Trophoblast cell (in vitro differentiated cells and primary cell): ENCODE data around the gene RASSF1.

Source experiments
- DNase-seq, 2 donors: peaks; one replicate each; pipeline ENCODE4 v3.0.0-alpha.2; 2016
- H2AFZ ChIP-seq: 2 replicates; pipeline ENCODE4 v1.6.1; 2013; ENCODE audit warnings: low read length, moderate library complexity, mild to moderate bottlenecking; ENCODE audit not compliant: insufficient read depth, poor library complexity
- H2AK5ac ChIP-seq: 2 replicates; pipeline ENCODE4 v1.6.1; 2013; ENCODE audit warnings: mild to moderate bottlenecking, low read length
- H2BK120ac ChIP-seq: 2 replicates; pipeline ENCODE4 v1.6.1; 2013; ENCODE audit warnings: low read length, mild to moderate bottlenecking, moderate library complexity; ENCODE audit not compliant: insufficient read depth, poor library complexity
- H2BK12ac ChIP-seq: 2 replicates; pipeline ENCODE4 v1.6.1; 2013; ENCODE audit warnings: mild to moderate bottlenecking, low read length, moderate library complexity
- H2BK5ac ChIP-seq: 2 replicates; pipeline ENCODE4 v1.6.1; 2013; ENCODE audit warnings: low read length, low read depth, moderate library complexity, mild to moderate bottlenecking; ENCODE audit not compliant: poor library complexity
- H3K14ac ChIP-seq: 2 replicates; pipeline ENCODE4 v1.6.1; 2013; ENCODE audit warnings: mild to moderate bottlenecking, low read length
- H3K18ac ChIP-seq: 2 replicates; pipeline ENCODE4 v1.6.1; 2013; ENCODE audit warnings: mild to moderate bottlenecking, low read length
- H3K23ac ChIP-seq: 2 replicates; pipeline ENCODE4 v1.6.1; 2013; ENCODE audit warnings: low read length
- H3K27ac ChIP-seq: 2 replicates; pipeline ENCODE4 v1.5.1; 2013; ENCODE audit warnings: low read depth, mild to moderate bottlenecking, inconsistent platforms, low read length, moderate library complexity
- H3K27me3 ChIP-seq: 2 replicates; pipeline ENCODE4 v1.6.1; 2013; ENCODE audit warnings: inconsistent platforms, mild to moderate bottlenecking, low read length, moderate library complexity; ENCODE audit not compliant: insufficient read depth
- H3K36me3 ChIP-seq, 2 experiments: 1 replicate in 1 of 2; 2 replicates in 1 of 2; pipeline ENCODE4 v1.6.1; 2013; ENCODE audit warnings: low read length in 2 of 2, mild to moderate bottlenecking in 2 of 2, moderate library complexity in 1 of 2; ENCODE audit not compliant: insufficient read depth in 2 of 2, control insufficient read depth in 1 of 2
- H3K4ac ChIP-seq: 2 replicates; pipeline ENCODE4 v1.6.1; 2013; ENCODE audit warnings: low read depth, mild to moderate bottlenecking, low read length, moderate library complexity
- H3K4me1 ChIP-seq, 2 experiments: 1 replicate in 1 of 2; 2 replicates in 1 of 2; pipeline ENCODE4 v1.6.1; 2013; ENCODE audit warnings: low read length in 2 of 2, mild to moderate bottlenecking in 2 of 2, moderate library complexity in 1 of 2; ENCODE audit not compliant: insufficient read depth in 2 of 2, control insufficient read depth in 1 of 2
- H3K4me2 ChIP-seq: 2 replicates; pipeline ENCODE4 v1.6.1; 2013; ENCODE audit warnings: inconsistent platforms, mild to moderate bottlenecking, low read length, moderate library complexity
- H3K4me3 ChIP-seq: 2 replicates; pipeline ENCODE4 v1.5.1; 2013; ENCODE audit warnings: mild to moderate bottlenecking, low read depth, low read length, inconsistent platforms
- H3K79me1 ChIP-seq: one replicate; pipeline ENCODE4 v1.6.1; 2013; ENCODE audit warnings: low read length
- H3K79me2 ChIP-seq: 2 replicates; pipeline ENCODE4 v1.6.1; 2013; ENCODE audit warnings: low read length, mild to moderate bottlenecking; ENCODE audit not compliant: control insufficient read depth, insufficient read depth, poor library complexity
- H3K9ac ChIP-seq: 2 replicates; pipeline ENCODE4 v1.6.1; 2013; ENCODE audit warnings: mild to moderate bottlenecking, low read length
- H3K9me3 ChIP-seq: 2 replicates; pipeline ENCODE4 v1.6.1; 2013; ENCODE audit warnings: low read depth, mild to moderate bottlenecking, control low read depth, inconsistent platforms, low read length; ENCODE audit not compliant: insufficient read depth
- H4K12ac ChIP-seq: 2 replicates; pipeline ENCODE4 v1.6.1; 2013; ENCODE audit warnings: low read depth, mild to moderate bottlenecking, low read length, moderate library complexity
- H4K8ac ChIP-seq: 2 replicates; pipeline ENCODE4 v1.6.1; 2013; ENCODE audit warnings: low read depth, mild to moderate bottlenecking, low read length, moderate library complexity
- H4K91ac ChIP-seq: one replicate; pipeline ENCODE4 v1.6.1; 2013; ENCODE audit warnings: low read depth, mild to moderate bottlenecking, low read length, moderate library complexity
- WGBS: extraction: QIAGEN DNeasy Blood & Tissue Kit; methylation state at CpG from one replicate; pipeline ENCODE4 v1.1.7; 2013; ENCODE audit warnings: missing lambda C conversion rate; ENCODE audit not compliant: insufficient read length, insufficient coverage; ENCODE audit errors: extremely low coverage; 5-methylcytosine and 5-hydroxymethylcytosine counted together

The RASSF1 gene

GRCh38 chr3:50340147-50340447, 539 bp downstream of the RASSF1 start:
- Histone ChIP-seq H4K12ac (no peak overlapping the region), H2BK5ac (no peak overlapping the region), H3K23ac (no peak overlapping the region), H3K4ac (no peak overlapping the region), H2AFZ (no peak overlapping the region), H3K4me2 (no peak overlapping the region), H2AK5ac (no peak overlapping the region), H3K9me3 (peaks cover 6% of the 10 kb centered on the region), H3K14ac (no peak overlapping the region), H3K4me3 (no peak overlapping the region), H3K18ac (no peak overlapping the region), H3K4me1 (peaks cover 19 to 23% of the 10 kb centered on the region in 2 experiments), H3K27ac (no peak overlapping the region), H3K36me3 (peaks cover 0 to 3% of the 10 kb centered on the region in 2 experiments), H3K79me1 (peaks cover 12% of the 10 kb centered on the region), H2BK12ac (no peak overlapping the region), H3K79me2 (peaks cover 16% of the 10 kb centered on the region), H3K9ac (no peak overlapping the region), H2BK120ac (no peak overlapping the region), H3K27me3 (peaks cover 29% of the 10 kb centered on the region), H4K8ac (no peak overlapping the region), H4K91ac (no peak overlapping the region)
- no CpG with 5 or more reads among the region's 9 CpGs for WGBS
- no peak for DNase-seq

- Histone ChIP-seq H2BK12ac (no peak overlapping the region), H3K27ac (no peak overlapping the region), H3K14ac (no peak overlapping the region), H3K79me2 (peaks cover 16% of the 10 kb centered on the region), H3K4ac (no peak overlapping the region), H3K79me1 (peaks cover 12% of the 10 kb centered on the region), H3K9ac (no peak overlapping the region), H3K18ac (no peak overlapping the region), H3K4me1 (peaks cover 19 to 23% of the 10 kb centered on the region in 2 experiments), H4K91ac (no peak overlapping the region), H2BK5ac (no peak overlapping the region), H3K23ac (no peak overlapping the region), H3K4me3 (no peak overlapping the region), H3K36me3 (peaks cover 0 to 5% of the 10 kb centered on the region in 2 experiments), H4K12ac (no peak overlapping the region), H4K8ac (no peak overlapping the region), H3K9me3 (peaks cover 6% of the 10 kb centered on the region), H3K4me2 (no peak overlapping the region), H3K27me3 (peaks cover 27% of the 10 kb centered on the region), H2AFZ (no peak overlapping the region), H2AK5ac (no peak overlapping the region), H2BK120ac (no peak overlapping the region)
- no CpG with 5 or more reads among the region's 14 CpGs for WGBS
- DNase-seq, result no peak
Measured at GRCh38 chr3:50339485-50340146, 1.0 kb downstream of the RASSF1 start.

GRCh38 chr3:50338965-50339364, 1.7 kb downstream of the RASSF1 start:
- Histone ChIP-seq H4K12ac (no peak overlapping the region), H3K4ac (no peak overlapping the region), H2BK5ac (no peak overlapping the region), H3K27ac (no peak overlapping the region), H2AFZ (no peak overlapping the region), H4K91ac (no peak overlapping the region), H4K8ac (no peak overlapping the region), H3K4me3 (no peak overlapping the region), H3K79me1 (peaks cover 12% of the 10 kb centered on the region), H3K4me2 (no peak overlapping the region), H2BK120ac (no peak overlapping the region), H3K36me3 (peaks cover 5 to 9% of the 10 kb centered on the region in 2 experiments), H3K23ac (no peak overlapping the region), H3K9ac (no peak overlapping the region), H3K18ac (no peak overlapping the region), H2BK12ac (no peak overlapping the region), H3K4me1 (peaks cover 20 to 23% of the 10 kb centered on the region in 2 experiments), H3K79me2 (peaks cover 19% of the 10 kb centered on the region), H3K27me3 (peaks cover 27% of the 10 kb centered on the region), H2AK5ac (no peak overlapping the region), H3K14ac (no peak overlapping the region), H3K9me3 (peaks cover 6% of the 10 kb centered on the region)
- no CpG with 5 or more reads among the region's 5 CpGs for WGBS
- no peak for DNase-seq

- no CpG with 5 or more reads among the region's 79 CpGs for WGBS
Measured at GRCh38 chr3:50337175-50337861, 3.3 kb downstream of the RASSF1 start.

More at GRCh38 chr3:50337175-50337861, 3.3 kb downstream of the RASSF1 start:
- H4K91ac ChIP-seq, result peak overlapping the region; percentile 96
- peak overlapping the region; percentile 91 for H2AFZ ChIP-seq
- H3K18ac ChIP-seq, result peak overlapping the region; percentile 96
- peak overlapping the region; percentile 92 for H3K27ac ChIP-seq
- peak overlapping the region; percentile 97 for H4K8ac ChIP-seq
- peak overlapping the region; percentile 95 for H2AK5ac ChIP-seq
- peak overlapping the region; percentile 94 for H3K4ac ChIP-seq
- H3K9me3 ChIP-seq, result peaks cover 6% of the 10 kb centered on the region
- no peak overlapping the region for H3K23ac ChIP-seq
- peaks cover 27% of the 10 kb centered on the region for H3K27me3 ChIP-seq
- H3K9ac ChIP-seq, result peak overlapping the region; percentile 89
- DNase-seq, result peak; percentile 98
- H3K14ac ChIP-seq, result peak overlapping the region; percentile 97
- peak overlapping the region; percentile 87 for H2BK120ac ChIP-seq
- peak overlapping the region; percentile 86 for H2BK5ac ChIP-seq
- peaks cover 12% of the 10 kb centered on the region for H3K79me1 ChIP-seq
- peak overlapping the region; percentile 9 for H2BK12ac ChIP-seq
- peak overlapping the region; percentile 92 for H3K4me2 ChIP-seq
- peaks cover 21 to 23% of the 10 kb centered on the region in 2 experiments for H3K4me1 ChIP-seq
- H3K36me3 ChIP-seq, result peaks cover 8 to 15% of the 10 kb centered on the region in 2 experiments
- peak overlapping the region; percentile 92 for H3K4me3 ChIP-seq
- H3K79me2 ChIP-seq, result peaks cover 20% of the 10 kb centered on the region
- peak overlapping the region; percentile 86 for H4K12ac ChIP-seq
